H1 (cell line): ENCODE data around the gene NECTIN3. TPM values are rescaled to one million over a fixed set of nuclear protein-coding genes. Genes with fewer than 3 reads are reported as not detected.

Source experiments
- CHD7 ChIP-seq: fragments of 300-600 bp; sonication (generic); IDR thresholded peaks from 2 replicates; pipeline ENCODE4 v1.7.1; 2012; ENCODE audit warnings: low read length, moderate library complexity, mild to moderate bottlenecking, inconsistent platforms; ENCODE audit not compliant: insufficient replicate concordance
- KDM4A ChIP-seq: IDR thresholded peaks from one replicate; pipeline ENCODE4 v1.7.1; 2012; ENCODE audit warnings: low read depth, mild to moderate bottlenecking, moderate library complexity, low read length, inconsistent platforms; ENCODE audit not compliant: severe bottlenecking
- RBBP5 ChIP-seq: IDR thresholded peaks from 2 replicates; pipeline ENCODE4 v1.7.1; 2012; ENCODE audit warnings: low read depth, mild to moderate bottlenecking, inconsistent platforms, low read length, moderate library complexity, borderline replicate concordance
- SAP30 ChIP-seq: fragments of 300-600 bp; sonication (generic); IDR thresholded peaks from 2 replicates; pipeline ENCODE4 v1.7.1; 2012; ENCODE audit warnings: low read length, moderate library complexity, mild to moderate bottlenecking, inconsistent platforms; ENCODE audit not compliant: insufficient read depth, insufficient replicate concordance
- SP2 ChIP-seq: IDR thresholded peaks from 2 replicates; pipeline ENCODE4 v1.6.1; 2012; ENCODE audit warnings: mild to moderate bottlenecking, low read length, inconsistent platforms
- TCF12 ChIP-seq: IDR thresholded peaks from 2 replicates; pipeline ENCODE4 v1.6.1; 2011; ENCODE audit warnings: low read depth, mild to moderate bottlenecking, low read length
- polyA plus RNA-seq, 7 experiments: library from polyadenylated mRNA; depleted of rRNA in 3 of 7; stranded (reverse) in 5 of 7; unstranded in 2 of 7; fragments of >200 nt in 5 of 7; fragments of 200-250 nt in 2 of 7; gene quantifications; 1 replicate in 5 of 7; 2 replicates in 1 of 7; 4 replicates in 1 of 7; pipeline versions ENCODE4 v1.2.1 to v1.2.3, GENCODE V29; 2011 to 2013; ENCODE audit warnings: missing spikeins in 2 of 7, mixed read lengths in 2 of 7
- total RNA-seq: library from RNA; stranded (reverse); fragmentation: NEBNext Ultra II Directional; extraction: Animal tissue kit (Norgen Biotek cat#: 25700); gene quantifications from 2 replicates; pipeline ENCODE4 v1.2.1, GENCODE V29; 2021

The NECTIN3 gene
- total and polyA plus RNA-seq, 2 of the 8 experiments (the other 6 are each of a cell fraction or from before 2014, with no cell fraction given), result 13.6 to 50.6 TPM

GRCh38 chr3:111106993-111107661, 35.5 kb downstream of the NECTIN3 start (continued):
- TF ChIP-seq CHD7, result no peak
- TF ChIP-seq RBBP5, result no peak
- TF ChIP-seq SAP30, result no peak
- TF ChIP-seq TCF12, result no peak
- TF ChIP-seq KDM4A, result no peak
- no peak for TF ChIP-seq SP2
